GM19193 (cell line): ENCODE data around the gene ADCY2.

Source experiments
- POLR2A ChIP-seq: IDR thresholded peaks from 4 replicates; pipeline ENCODE4 v1.6.1; 2011; ENCODE audit not compliant: insufficient read depth, insufficient read length; ENCODE audit errors: extremely low read depth

The ADCY2 gene

GRCh38 chr5:7759951-7760580, 364.1 kb downstream of the ADCY2 start:
- no peak for TF ChIP-seq POLR2A

GRCh38 chr5:7762267-7762666, 366.3 kb downstream of the ADCY2 start:
- no peak for TF ChIP-seq POLR2A

- no peak for TF ChIP-seq POLR2A
Measured at GRCh38 chr5:7763621-7764072, 367.7 kb downstream of the ADCY2 start.

GRCh38 chr5:7764452-7764851, 368.5 kb downstream of the ADCY2 start:
- no peak for TF ChIP-seq POLR2A

- TF ChIP-seq POLR2A: no peak
Measured at GRCh38 chr5:7770436-7770835, 374.5 kb downstream of the ADCY2 start.

- TF ChIP-seq POLR2A: no peak
Measured at GRCh38 chr5:7772141-7772540, 376.2 kb downstream of the ADCY2 start.

- no peak for TF ChIP-seq POLR2A
Measured at GRCh38 chr5:7773178-7773577, 377.2 kb downstream of the ADCY2 start.

- TF ChIP-seq POLR2A: no peak
Measured at GRCh38 chr5:7776442-7776841, 380.5 kb downstream of the ADCY2 start.

GRCh38 chr5:7779019-7780005, 383.4 kb downstream of the ADCY2 start:
- TF ChIP-seq POLR2A: no peak

GRCh38 chr5:7781899-7782298, 386.0 kb downstream of the ADCY2 start:
- TF ChIP-seq POLR2A: no peak

- TF ChIP-seq POLR2A: no peak
Measured at GRCh38 chr5:7784683-7785380, 388.9 kb downstream of the ADCY2 start.

GRCh38 chr5:7787770-7788169, 391.8 kb downstream of the ADCY2 start:
- no peak for TF ChIP-seq POLR2A

GRCh38 chr5:7789567-7789966, 393.6 kb downstream of the ADCY2 start:
- no peak for TF ChIP-seq POLR2A

- TF ChIP-seq POLR2A: no peak
Measured at GRCh38 chr5:7793895-7794294, 398.0 kb downstream of the ADCY2 start.

GRCh38 chr5:7794311-7794710, 398.4 kb downstream of the ADCY2 start:
- no peak for TF ChIP-seq POLR2A
